Bronchial epithelial cell (primary cell): ENCODE data around the gene TMEM89. TPM values are rescaled to one million over a fixed set of nuclear protein-coding genes. Genes with fewer than 3 reads are reported as not detected.

ENCODE experiments used
- DNase-seq: peaks from one replicate; pipeline ENCODE4 v3.0.0-alpha.2; 2010; ENCODE audit warnings: low read depth
- FAIRE-seq: peaks from 2 replicates; lab custom pipeline; 2011; peaks lifted over from hg19 to GRCh38; lab: Jason Lieb, UNC
- H3K27me3 ChIP-seq: 2 replicates; pipeline ENCODE4 v1.5.1; 2011; ENCODE audit warnings: low read length; ENCODE audit not compliant: control insufficient read depth, insufficient read depth
- H3K36me3 ChIP-seq: 2 replicates; pipeline ENCODE4 v1.5.1; 2011; ENCODE audit warnings: low read length; ENCODE audit not compliant: control insufficient read depth, insufficient read depth
- H3K4me3 ChIP-seq: 2 replicates; pipeline ENCODE4 v1.5.1; 2011; ENCODE audit warnings: mild to moderate bottlenecking, low read depth, low read length, control low read depth
- total RNA-seq: library from RNA; depleted of rRNA; stranded (reverse); fragments of >200 nt; gene quantifications from 2 replicates; pipeline ENCODE4 v1.2.1, GENCODE V29; 2014
- TF ChIP-seq, protein P1 (sequence below): IDR thresholded peaks from 2 replicates; pipeline ENCODE4 v1.5.1; 2011; ENCODE audit warnings: mild to moderate bottlenecking, moderate library complexity, low read length, control low read depth, inconsistent platforms; ENCODE audit not compliant: insufficient read depth, severe bottlenecking

TMEM89 gene
- total RNA-seq, 1 donor from 2014 or later, result not detected

- DNase-seq (no peak), FAIRE-seq (no peak)
- H3K36me3 ChIP-seq, result peaks cover 31% of the 10 kb centered on the region
- TF ChIP-seq, protein P1, sequence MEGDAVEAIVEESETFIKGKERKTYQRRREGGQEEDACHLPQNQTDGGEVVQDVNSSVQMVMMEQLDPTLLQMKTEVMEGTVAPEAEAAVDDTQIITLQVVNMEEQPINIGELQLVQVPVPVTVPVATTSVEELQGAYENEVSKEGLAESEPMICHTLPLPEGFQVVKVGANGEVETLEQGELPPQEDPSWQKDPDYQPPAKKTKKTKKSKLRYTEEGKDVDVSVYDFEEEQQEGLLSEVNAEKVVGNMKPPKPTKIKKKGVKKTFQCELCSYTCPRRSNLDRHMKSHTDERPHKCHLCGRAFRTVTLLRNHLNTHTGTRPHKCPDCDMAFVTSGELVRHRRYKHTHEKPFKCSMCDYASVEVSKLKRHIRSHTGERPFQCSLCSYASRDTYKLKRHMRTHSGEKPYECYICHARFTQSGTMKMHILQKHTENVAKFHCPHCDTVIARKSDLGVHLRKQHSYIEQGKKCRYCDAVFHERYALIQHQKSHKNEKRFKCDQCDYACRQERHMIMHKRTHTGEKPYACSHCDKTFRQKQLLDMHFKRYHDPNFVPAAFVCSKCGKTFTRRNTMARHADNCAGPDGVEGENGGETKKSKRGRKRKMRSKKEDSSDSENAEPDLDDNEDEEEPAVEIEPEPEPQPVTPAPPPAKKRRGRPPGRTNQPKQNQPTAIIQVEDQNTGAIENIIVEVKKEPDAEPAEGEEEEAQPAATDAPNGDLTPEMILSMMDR, result no peak
- H3K27me3 ChIP-seq, result no peaks in the 10 kb centered on the region
- no peak overlapping the region for H3K4me3 ChIP-seq
Observed at GRCh38 chr3:48597408-48597800, 24.2 kb downstream of the TMEM89 start.

DNA sequence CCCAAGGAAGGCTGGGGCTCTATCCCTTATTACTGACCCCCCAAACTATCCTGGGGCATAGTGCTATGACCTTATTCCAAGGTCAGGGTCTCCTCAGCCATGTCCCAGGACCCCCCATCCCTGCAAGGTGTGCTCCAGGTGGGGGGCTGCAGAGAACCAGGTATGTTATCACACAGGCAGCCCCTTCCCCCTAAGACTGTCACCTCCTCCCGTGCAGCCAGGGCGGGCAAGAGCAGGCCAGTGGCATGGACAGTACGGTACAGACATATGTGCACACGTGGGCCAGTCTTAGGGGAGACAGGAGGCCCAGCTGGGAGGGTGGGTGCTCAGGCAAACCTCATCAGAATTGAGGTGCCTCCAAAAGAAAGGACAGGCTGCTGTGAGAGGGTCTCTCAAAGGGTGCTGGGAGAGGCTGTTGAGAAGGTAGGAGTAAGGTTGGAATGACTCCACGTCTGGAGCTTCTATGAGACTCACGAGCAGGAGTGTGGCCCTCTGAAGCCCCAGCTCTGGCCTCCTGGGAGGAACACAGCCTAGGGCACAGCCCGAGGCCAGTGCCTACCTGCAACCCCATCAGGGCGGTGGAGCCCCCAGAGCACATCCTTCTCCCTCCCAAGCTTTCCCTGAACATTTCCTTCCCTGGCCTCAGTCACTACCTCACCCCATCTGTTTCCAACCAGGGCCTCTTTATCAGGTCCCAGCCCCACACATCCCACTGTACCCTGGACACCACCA is 24.7 kb downstream of the TMEM89 start:
- H3K36me3 ChIP-seq, result peaks cover 37% of the 10 kb centered on the region
- TF ChIP-seq, protein P1, result no peak
- H3K27me3 ChIP-seq, result no peaks in the 10 kb centered on the region
- H3K4me3 ChIP-seq, result no peak overlapping the region
- DNase-seq, result no peak
- FAIRE-seq, result no peak

DNA sequence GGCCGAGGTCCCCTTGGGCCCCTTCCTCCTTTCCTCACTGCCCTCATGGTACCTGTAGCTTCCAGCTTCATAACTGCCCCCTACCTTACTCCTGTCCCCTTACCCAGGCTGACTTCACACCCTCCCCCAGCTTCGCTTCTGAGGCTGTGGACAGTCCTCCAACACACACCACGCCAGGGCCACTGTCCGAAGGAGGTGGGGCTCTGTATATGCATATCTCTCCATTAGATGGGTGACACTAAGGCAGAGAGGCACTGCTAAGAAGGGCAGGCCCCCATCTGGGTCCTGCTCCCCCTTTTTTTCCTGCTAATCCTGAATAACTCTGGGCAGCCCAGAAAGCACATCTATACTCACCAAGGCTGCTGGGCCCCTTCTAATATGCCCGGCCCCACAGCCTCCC is 25.4 kb downstream of the TMEM89 start:
- no peak for DNase-seq
- TF ChIP-seq, protein P1, result no peak
- Histone ChIP-seq H3K27me3 (no peaks in the 10 kb centered on the region), H3K4me3 (no peak overlapping the region), H3K36me3 (peaks cover 37% of the 10 kb centered on the region)
- no peak for FAIRE-seq

DNA sequence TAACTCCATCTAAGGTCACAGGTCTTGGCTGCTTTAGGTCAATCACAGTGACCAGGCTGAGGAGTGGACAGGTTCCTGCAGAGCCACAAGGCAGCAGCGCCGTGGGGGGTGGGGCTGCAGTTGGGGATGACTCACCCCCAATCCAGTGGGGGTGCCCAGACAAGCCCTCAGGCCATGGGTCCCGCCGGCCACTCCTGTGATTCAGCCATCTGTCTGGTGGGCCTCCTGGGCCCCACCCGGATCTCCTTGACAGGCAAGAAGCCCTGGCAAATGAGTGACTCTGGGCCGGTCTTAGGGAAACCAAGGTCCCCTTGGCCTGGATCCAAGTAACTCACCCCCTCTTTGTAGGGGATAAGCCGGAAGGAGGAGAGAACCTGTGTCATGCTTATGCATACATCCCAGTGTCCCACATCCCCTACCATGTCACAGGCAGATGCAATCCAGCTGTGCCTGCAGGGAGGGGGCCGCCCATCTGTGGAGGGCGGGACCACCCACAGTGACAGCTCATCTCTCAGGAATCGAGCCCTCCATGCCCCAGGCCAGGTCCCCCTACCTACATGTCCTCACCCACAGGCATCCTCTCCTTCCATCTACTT is 25.9 kb downstream of the TMEM89 start:
- TF ChIP-seq, protein P1, result no peak
- H3K4me3 ChIP-seq, result peak overlapping the region; percentile 50
- DNase-seq, result peak; percentile 95

GRCh38 chr3:48595075-48595525 is 26.5 kb downstream of the TMEM89 start, which contains the start of gene COL7A1:
Gene COL7A1, minus strand, starts transcription at chr3:48595329. Its CDS starts 170 bp downstream, at chr3:48595159.
- H3K36me3 ChIP-seq, result peaks cover 39% of the 10 kb centered on the region
- no peaks in the 10 kb centered on the region for H3K27me3 ChIP-seq
- H3K4me3 ChIP-seq, result peak within 1 kb of the TSS; percentile 50
- FAIRE-seq (no peak), DNase-seq (no peak)
- TF ChIP-seq, protein P1, result no peak

More for the DNA sequence above, 25.9 kb downstream of the TMEM89 start:
- Histone ChIP-seq H3K27me3 (no peaks in the 10 kb centered on the region), H3K36me3 (peaks cover 37% of the 10 kb centered on the region)
- FAIRE-seq, result peak; percentile 84
